HG03064 (cell line): Measurements from ENCODE around the gene NPPC.

Experiments used
- ATAC-seq: cut with Tn5 transposase; IDR thresholded peaks from one replicate; pipeline ENCODE4 v1.9.1; 2021; ENCODE audit warnings: low read depth; ENCODE audit not compliant: unreplicated experiment

The NPPC gene

DNA sequence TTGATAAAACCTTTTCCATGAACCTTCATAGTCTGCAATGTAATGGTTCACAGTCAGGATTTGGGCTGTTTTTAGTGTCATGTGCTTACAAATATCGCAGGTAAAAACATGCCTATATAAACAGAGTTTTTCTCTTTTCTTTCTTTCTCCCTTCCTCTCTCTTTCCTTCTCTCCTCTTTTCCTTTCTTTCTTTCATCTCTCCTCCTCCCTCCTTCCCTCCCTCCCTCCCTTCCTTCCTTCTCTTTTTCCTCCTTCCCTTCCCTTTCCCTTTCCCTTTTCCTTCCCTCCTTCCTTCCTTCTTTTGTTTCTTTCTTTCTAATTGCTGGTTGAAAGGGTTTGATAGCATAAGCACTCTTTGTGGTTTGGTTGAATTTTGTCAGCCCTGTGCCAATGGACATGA, 9.6 kb upstream of the NPPC start:
- no peak for ATAC-seq

DNA sequence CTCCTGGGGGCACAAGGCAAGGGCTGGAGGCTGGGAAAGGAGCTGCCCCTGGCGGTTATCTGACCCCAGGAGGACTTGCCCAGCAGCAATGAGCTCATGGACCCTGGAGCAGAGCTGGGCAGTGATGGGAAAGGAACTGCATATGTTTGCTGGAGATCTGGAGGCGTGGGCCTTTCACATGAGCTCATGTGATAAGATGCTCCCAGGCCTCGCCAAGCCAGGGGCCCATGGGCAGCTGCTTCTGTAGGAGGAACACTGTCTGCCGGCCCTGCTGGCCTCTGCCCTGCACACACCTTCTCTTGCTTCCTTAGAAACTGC, 9.0 kb upstream of the NPPC start:
- no peak for ATAC-seq

DNA sequence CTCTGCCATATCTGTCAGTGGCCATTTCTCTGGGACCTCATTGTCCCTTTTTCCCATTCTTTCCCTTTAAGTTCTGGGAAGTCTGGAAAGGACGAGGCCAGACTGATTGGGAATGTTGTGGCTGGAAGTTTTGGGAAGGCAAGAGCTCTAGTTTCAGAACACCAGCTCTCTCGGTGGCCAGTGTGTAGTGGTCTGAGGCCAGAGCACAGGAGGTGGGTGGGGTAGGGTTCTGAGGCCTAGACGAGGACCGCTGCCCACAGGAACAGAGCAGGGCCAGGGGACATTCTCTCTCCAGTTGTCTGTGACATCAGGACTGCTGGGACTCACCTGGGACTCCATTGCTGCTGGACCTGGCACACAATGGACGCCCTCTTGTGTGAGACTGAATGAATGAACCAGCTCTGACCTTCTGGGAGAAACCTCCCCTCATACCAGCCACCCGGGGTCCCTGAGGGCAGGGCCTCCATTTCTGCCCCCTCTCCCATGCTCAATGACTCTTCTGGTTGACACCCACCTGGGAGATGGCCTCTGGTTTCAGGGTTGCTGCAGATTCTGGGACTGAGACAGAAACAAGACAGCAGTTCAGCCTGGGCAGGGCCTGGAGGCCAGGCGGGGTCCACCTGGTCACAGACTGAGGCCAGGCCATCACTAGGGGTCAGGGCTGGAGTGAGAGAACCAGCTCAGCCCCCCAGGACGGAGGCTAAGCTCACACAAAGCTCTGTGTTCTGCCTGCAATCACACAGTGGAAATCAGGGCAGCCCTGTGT, 8.4 kb upstream of the NPPC start:
- ATAC-seq = no peak

DNA sequence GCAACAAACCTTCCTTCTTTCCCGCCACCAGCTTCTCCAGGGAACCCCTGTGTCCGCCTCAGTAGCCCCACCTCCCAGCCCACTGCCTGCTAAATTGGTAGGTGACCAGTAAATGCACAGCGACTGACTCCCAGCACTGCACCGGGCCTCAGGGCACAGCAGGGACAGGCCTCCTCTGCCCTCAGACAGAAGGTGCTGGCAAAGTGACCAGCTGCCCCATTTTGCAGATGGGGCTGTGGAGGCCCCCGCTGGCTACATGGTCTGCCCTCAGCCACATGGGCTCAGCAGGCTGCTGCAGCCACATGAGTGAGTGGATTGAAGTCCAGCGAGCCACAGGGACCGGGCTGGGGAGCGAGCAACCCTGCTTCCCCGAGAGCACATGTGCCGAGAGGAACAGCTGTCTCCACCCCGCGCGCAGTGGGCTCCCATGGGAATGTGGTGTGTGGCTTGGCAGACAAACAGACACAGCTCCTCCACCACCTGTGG, 7.8 kb upstream of the NPPC start:
- no peak for ATAC-seq

DNA sequence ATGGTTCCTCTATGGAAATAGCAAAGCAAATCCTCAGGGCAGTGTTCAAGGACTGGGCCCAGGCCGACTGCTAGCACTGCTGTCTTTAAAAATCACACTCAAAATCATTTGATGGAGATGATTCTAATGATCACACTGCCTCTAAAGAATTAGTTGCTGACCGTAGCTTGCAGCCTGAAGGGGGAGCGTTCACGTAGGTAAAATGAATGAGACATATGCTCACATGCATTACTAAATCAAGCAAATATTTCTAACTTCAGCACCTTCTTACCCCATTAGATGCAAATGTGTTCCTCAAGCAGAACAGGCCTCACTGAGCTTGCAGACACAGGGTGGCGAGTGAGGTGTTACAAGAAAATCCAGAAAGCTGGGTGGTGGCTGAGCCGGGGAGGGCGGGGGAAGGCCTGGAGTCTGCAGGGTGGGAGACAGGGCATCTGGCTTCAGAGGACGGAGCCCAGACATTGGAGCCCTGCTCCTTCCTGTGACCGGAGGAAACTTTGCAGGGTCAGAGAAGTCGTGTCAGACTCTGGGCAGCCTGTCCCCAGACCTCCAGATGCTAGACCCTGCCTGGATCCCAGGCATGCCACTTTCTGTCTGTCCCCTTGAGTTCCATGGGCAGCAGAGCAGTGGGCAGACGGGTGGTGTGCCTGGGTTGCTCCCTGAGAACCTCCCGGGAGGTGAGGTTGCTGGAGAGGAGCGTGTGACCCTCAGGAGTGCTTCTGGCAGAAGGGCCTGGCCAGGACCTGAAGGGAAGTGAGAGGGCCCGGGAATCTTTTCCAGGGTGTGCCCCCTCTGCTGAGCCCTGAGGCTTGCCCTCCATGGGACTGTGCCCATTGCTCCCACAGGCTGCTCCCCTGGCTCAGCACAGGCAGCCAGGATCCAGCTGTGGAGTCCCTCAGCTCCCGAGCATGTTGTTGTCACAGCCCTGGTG, 7.1 kb upstream of the NPPC start:
- ATAC-seq = no peak

DNA sequence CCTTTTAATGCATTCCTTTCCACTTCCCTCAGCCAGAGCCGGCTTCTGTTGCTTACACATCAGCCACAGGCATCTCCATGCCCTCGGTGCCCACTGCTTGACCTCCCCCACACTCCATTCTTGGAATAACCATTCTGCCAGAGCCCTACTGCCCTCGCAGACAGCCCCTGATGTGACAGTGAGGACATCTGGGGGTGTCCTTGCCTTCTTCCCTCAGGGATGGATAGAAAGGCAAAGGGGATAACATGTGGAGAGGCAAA, 6.4 kb upstream of the NPPC start:
- ATAC-seq = no peak

DNA sequence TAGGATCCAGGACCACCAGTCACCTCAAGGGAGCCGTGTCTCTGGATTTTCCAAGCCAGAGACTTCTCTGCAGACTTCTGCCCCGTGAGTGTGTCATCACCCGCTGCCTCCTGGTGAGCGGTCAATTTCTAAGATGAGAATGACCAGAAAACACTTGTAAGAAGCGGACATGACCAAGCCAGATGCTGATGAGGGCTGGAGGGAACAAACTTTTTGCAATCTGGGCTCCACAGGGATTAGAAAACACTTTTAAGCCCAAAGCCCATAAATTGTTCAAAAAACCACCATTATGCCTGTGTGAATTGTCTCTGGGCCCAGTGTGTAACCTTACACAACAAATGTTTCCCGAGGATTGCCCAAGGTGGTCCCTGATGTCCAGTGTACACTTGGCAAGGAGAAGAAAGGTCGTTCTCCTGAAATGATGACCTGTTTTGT, 5.3 kb upstream of the NPPC start:
- ATAC-seq = no peak

DNA sequence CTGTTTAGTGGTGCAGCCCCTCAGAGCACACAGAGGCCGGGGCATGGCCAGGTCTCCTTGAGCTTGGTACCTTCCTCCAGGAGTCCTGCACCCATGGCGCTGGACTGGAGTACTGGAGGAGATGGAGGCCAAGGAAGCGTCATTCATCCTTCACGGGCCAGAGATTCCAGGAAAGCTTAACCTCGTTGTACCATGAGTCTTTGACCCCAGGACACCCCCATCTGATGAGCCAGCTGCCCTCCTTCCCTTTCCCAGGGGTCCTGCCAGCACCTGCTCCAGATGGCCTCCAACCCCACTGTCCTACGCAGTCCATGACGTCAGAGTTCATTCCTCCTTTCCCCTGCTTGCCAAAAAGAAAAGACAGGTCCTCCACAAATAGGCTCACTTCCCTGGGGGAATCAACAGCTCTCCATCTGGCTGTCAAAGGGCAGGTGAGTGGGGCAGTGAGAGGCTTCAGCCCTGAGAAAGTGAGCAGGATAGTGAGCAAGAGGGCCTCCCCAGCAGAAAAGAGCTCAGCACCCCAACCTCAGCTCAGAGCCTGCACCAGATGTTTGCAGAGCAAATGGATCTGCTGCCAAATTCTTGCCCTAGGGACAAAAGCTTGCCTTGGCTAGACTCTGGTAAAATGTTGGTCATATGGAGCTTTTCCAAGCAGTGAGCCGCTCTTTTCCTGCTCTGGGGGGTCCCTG, 4.5 kb upstream of the NPPC start:
- no peak for ATAC-seq

DNA sequence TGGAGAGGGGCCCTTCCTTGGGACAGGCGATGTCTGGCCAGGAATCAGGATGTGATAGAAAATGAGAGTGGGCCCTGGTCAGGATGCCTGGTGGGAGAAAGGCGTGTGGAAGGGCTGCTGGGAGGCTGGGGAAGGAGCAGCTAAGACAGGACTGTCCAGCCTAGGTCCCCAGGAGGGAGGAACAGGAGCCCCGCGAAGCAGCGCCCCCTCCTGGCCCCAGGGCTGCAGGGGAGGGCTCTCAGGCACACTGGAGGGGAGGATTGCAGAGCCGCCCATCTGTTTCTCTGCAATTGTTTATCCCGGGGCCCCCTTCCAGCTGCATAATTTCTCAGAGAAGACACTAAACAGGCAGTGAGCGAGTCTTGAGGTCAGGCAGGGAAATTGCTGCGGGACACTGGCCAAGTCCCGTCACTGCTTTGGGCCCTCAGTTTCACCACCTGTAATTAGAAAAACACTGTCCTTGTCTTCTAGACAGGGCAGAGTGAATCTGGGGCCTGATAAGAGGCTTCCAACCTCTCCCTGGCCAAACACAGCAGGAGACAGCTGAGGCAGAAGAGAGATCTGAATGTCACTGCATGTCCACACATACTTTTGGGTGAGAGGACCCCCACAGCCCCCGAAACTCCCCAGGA, 3.9 kb upstream of the NPPC start:
- no peak for ATAC-seq

DNA sequence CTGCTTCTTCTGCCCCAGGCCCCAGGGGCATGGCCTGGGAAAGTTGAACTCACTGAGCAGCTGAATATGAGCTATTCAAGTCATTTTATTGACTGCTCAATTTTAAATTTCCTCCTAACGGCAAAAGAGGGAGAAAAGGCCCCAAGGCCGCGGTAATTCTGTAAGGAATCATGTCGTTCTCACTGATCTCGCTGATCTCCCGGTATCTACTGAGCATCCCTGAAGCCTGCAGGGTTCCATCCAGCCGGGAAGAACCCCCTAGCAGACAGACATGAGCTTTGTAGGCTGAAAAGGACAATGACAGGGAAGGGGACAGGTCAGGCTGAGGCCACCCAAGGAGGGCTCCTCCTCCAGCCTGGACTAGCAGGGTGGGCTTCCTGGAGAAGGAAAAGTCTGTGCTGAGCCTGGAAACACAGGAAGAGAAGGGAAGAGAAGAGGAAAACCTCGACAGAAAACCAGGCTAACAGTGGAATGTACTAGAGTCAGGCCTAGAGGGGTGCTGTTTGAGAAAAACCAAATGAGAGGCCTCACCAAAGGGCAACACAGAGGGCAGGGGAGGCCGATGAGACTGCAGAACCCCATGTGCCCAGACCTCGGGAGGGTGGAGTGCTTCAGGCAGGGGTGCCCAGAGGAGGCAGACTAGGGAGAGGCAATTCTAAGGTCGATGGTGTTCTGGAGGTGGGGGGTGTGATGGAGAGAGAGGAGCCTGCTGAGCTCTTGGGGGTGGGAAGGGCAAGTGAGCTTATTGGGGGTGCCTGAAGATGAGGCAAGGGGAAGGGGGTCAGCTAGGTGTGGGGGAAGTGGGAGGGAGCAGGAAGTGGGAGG, 2.9 kb upstream of the NPPC start:
- no peak for ATAC-seq

DNA sequence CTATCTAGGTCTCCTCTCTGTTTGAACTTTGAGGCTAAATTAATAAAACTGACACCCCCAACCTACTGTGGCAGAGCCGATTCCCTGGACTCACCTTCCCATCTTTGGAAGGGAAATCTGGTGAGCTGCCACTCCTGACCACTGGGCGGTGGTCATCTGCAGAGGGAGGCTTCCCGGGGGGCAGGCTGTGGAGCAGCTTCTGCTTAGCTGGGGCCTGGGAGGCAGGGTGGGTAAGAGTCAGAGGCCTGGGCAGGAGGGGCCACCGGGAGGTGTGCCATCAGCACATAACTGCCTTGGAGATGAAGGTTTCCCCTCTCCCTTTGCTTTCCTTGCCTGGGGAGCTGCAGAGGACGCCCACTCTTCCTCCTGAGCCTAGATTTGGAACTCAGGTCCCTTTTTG, 2.3 kb upstream of the NPPC start:
- no peak for ATAC-seq

DNA sequence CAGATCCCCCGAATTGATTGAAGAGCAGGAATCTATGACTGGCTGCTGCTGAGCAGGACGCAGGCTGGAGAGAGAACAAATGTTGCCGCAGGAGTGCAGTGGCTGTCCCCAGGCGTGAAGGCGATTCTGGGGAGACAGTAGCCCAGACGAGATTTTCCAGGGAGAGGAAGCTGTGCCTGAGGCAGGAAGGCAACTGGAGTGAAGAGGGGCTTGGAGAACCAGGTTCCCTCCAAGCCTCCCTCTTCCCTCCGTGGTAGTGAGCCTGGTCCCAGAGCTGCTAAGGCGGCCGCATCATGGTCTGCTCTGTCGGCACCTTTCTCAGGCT, 1.3 kb upstream of the NPPC start:
- ATAC-seq = no peak

DNA sequence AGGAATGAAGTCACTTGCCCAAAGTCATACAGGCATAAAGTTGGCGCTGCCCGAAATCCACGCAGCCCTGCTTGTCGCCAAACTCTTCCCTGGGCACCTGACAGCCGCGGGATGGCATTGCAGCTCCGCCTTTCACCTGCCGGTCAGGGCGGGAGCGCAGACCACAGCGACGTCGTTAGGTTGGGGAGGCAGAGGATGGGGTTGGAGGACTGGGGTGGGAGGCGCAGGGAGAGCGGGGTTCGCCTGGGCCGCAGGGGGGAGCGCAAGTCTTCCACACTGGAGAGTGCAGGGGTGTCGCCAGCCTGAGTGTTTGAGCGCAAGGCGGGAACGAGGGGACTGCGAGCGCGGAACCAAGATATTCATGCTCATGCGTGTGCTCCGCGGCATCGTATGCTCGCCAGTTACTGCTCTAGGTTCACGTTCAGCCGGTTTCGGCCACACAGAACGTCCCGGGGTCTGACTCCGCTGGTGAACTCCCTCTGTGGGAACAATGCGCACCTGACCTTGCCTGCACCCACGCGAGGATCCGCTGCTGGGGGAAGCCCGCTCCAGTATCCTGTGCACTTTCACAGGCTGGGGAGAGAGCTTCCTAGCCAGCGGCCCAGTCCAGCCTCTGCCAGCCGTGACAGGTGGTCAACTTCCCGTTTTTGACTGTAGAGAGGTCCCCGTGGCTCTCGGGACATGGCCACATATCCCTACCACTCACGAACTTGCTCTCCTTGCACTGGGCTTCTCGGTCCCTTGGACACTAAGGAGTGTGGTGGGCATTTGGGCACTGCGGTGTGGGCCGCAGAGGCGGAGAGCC, 767 bp upstream of the NPPC start:
- no peak for ATAC-seq

DNA sequence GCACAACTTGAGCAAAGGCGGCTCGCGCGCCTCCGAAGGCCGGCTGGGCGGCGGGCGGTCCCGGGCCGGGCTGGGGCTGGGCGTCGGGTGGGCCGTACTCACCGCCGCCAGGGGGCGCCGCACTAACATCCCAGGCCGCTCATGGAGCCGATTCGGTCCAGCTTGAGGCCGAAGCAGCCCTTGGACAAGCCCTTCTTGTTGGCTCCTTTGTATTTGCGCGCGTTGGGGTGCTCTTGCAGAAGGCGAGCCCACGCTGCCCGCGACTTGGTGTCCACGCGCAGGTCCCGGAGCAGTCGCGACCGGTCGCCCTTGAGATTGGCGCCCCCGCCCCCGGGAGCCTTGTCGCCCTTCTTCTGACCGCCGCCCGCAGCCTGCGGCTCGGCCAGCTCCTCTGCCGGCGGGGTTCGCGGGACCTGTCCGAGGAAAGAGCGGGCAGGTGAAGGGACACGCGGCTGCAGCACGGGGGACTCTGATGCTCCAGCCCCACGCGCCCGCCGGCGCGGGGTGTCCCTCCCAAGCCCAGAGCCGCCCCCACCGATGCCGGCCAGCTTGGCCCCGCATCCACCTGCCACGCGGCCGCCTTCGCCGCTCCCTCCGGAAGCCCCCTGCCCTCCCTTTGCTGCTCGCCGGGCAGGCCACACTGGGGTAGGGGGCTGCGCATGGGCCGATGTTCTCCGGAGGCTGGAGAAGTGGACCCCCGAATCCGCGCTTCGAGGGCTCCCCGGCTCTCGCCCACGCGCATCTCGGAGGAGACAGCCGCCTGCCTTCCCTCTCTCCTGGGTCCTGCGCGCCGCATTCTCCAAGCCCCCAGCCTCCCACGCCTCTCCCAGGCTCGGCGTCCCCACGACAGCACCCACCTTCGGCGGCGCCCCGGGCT, 655 bp downstream of the NPPC start:
- no peak for ATAC-seq

DNA sequence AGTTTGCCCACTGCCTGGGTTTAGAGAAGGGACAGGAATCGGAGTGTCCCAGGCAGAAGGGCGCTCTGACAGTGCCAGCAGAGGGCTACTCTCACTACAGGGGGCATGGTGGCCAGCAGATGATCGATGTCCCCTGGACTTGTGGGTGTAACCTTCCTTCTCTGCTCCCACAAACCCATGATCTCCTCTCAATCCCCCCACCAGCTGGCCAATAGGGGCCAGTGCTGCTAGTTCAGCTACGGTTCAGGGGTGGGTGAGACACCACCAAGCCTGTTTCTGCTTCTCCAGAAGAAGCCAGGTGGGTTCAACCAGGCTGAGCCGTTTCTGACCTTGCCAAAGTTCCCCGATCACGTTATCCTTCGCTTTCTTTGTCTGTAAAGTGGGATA, 1.3 kb downstream of the NPPC start:
- no peak for ATAC-seq

DNA sequence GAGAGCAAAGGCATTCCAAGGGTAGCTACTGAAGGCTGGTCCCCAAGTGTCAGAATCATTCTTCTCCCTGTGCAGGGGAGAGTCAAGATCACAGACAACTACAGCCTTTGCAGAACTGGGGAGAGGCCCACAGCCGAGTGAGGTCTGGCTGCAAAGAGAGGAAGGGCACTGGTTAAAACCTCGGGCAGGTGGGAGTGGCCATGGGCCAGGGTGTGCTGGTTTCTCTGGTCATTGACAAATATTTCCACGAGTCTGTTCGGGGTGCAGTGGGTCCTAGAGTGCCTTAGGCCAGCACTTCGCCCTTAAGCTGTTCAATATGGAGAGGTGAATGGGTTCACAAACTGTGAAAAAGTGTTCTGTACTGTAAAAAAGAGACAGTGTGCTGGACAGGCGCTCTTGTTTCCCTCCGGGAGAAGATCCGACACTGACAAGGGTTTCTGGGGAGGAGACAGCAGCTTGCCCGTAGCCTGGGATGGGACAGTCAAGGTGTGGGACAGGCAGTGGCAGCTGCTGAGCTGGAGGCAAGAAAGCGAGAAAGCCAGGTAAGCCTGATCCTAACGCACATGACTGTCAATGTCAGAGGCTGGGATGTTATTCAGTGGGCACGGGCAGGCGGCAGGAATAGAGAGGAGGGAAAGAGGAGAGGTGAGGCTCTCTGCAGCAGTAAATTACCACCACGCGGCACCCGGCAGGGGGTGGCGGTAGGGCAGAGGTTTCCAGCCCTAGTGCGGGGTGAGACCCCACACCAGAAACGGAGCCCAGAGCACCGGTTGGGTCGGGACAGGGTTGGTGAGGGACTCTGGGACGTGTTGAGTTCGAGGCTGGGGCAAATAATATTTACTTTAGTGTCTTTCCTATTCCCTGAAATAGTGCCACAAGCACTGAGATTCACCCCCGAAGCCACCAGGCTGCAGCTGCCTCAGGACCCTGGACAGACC, 2.0 kb downstream of the NPPC start:
- ATAC-seq = no peak

DNA sequence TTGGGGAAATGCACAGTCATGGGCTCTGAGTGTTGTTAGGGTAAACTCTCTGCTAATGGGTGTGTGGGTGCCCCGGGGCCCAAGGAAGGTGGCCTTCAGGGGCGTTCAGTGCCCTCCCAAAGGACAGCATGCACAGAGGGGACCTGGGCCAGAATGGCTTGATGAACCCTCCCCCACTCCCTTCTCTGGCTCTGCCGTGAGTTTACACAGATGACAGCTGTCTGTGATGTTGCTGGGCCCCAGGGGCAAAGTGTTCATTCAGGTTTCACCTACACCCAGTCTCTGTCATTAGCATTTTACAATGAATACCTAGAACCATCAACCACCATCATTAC, 3.2 kb downstream of the NPPC start:
- ATAC-seq = no peak
